ENCODE data around the gene ATP2B2.

- TF ChIP-seq YY1 (IDR thresholded peaks at IDR 0.05; ENCODE audit: insufficient read depth, insufficient read length) (no peak), ZNF274 (IDR thresholded peaks at IDR 0.05; ENCODE audit: low read depth, low read length) (no peak)
These were observed 22.1 kb upstream of the ATP2B2 start for GRCh38 chr3:10527295-10528001.
